K562 (cell line): Measurements from ENCODE around the gene PARD3. TPM values are rescaled to one million over a fixed set of nuclear protein-coding genes. Genes with fewer than 3 reads are reported as not detected.

Experiments used
- ATAC-seq: fragments of 200-7000 bp; cut with Tn5 transposase; 3 replicates; pipeline ENCODE4 v1.9.1; 2020; ENCODE audit warnings: moderate library complexity
- BruUV-seq: library from RNA; stranded (reverse); fragments of 400-500 nt; replicated peaks from 2 replicates; lab custom pipeline; 2021; lab: Mats Ljungman, UMichigan
- CTCF ChIA-PET: fragments of 300-600 bp; formaldehyde crosslinking; extraction: SDS; loops from one replicate; lab custom pipeline; 2021; ENCODE audit warnings: low intra/inter-chr PET ratio; lab: Yijun Ruan, JAX
- POLR2A ChIA-PET: fragments of 300-600, 350-650 bp; sonication (Branson Sonifier 250); formaldehyde crosslinking; extraction: SDS; loops from one replicate; lab custom pipeline; 2021; ENCODE audit warnings: antibody characterized with exemption, inconsistent platforms; lab: Yijun Ruan, JAX
- DNase-seq, 4 experiments: peaks; one replicate each; pipeline versions ENCODE4 v3.0.0 to v3.0.0-alpha.2; 2011 to 2018; ENCODE audit warnings: low spot score in 3 of 4, mixed read lengths in 3 of 4; ENCODE audit errors: extremely low read depth in 1 of 4
- FAIRE-seq: peaks from 2 replicates; lab custom pipeline; 2011; peaks lifted over from hg19 to GRCh38; lab: Jason Lieb, UNC
- H2AFZ ChIP-seq: 2 replicates; pipeline ENCODE4 v1.6.0; 2011; ENCODE audit warnings: low read depth, low read length, control low read depth, inconsistent platforms
- H3K27ac ChIP-seq: fragments of 200-600 bp; 3 replicates; pipeline ENCODE4 v1.8.0; 2011; ENCODE audit warnings: low read depth, mild to moderate bottlenecking, control low read depth, inconsistent platforms, low read length, moderate library complexity, mixed read lengths; ENCODE audit errors: extremely low read depth
- H3K27me3 ChIP-seq, 2 experiments: fragments of 300-600 bp in 1 of 2; 2 replicates in 1 of 2; 3 replicates in 1 of 2; pipeline versions ENCODE4 v1.6.0 to v1.8.0; 2011; ENCODE audit warnings: inconsistent platforms in 2 of 2, low read length in 2 of 2, mild to moderate bottlenecking in 1 of 2, mixed read lengths in 1 of 2, moderate library complexity in 1 of 2; ENCODE audit not compliant: control insufficient read depth in 2 of 2, insufficient read depth in 2 of 2
- H3K36me3 ChIP-seq: fragments of 300-600 bp; 3 replicates; pipeline ENCODE4 v1.8.0; 2011; ENCODE audit warnings: mild to moderate bottlenecking, low read length, inconsistent platforms; ENCODE audit not compliant: control insufficient read depth, insufficient read depth
- H3K4me1 ChIP-seq, 2 experiments: fragments of 200-600 bp in 1 of 2; replicated peaks in 1 of 2; 2 replicates in 1 of 2; 3 replicates in 1 of 2; pipeline versions ENCODE4 v1.5.1 to v1.8.0; 2011; ENCODE audit warnings: inconsistent platforms in 2 of 2, low read length in 2 of 2, mild to moderate bottlenecking in 1 of 2, mixed read lengths in 1 of 2, moderate library complexity in 1 of 2; ENCODE audit not compliant: control insufficient read depth in 2 of 2, insufficient read depth in 2 of 2
- H3K4me2 ChIP-seq: 2 replicates; pipeline ENCODE4 v1.6.1; 2011; ENCODE audit warnings: low read length, control low read depth, inconsistent platforms, mixed read lengths; ENCODE audit not compliant: insufficient read depth
- H3K4me3 ChIP-seq: fragments of 200-600 bp; sonication (generic), shearing (Covaris generic); 2 replicates; pipeline ENCODE4 v1.5.1; 2016; ENCODE audit warnings: control low read depth, inconsistent platforms
- H3K79me2 ChIP-seq: fragments of 200-600 bp; 3 replicates; pipeline ENCODE4 v1.8.0; 2011; ENCODE audit warnings: low read length, inconsistent platforms; ENCODE audit not compliant: control insufficient read depth, insufficient read depth
- H3K9ac ChIP-seq, 2 experiments: 2 replicates each; pipeline versions ENCODE4 v1.6.0 to v1.6.1; 2011; ENCODE audit warnings: low read depth in 2 of 2, low read length in 2 of 2, control low read depth in 1 of 2, inconsistent platforms in 1 of 2, mild to moderate bottlenecking in 1 of 2, mixed read lengths in 1 of 2; ENCODE audit not compliant: insufficient read depth in 1 of 2
- H3K9me1 ChIP-seq: one replicate; pipeline ENCODE4 v1.6.0; 2011; ENCODE audit warnings: inconsistent platforms, mild to moderate bottlenecking, low read length, moderate library complexity; ENCODE audit not compliant: control insufficient read depth, insufficient read depth
- H3K9me3 ChIP-seq: replicated peaks from 2 replicates; pipeline ENCODE4 v1.5.1; 2011; ENCODE audit warnings: low read depth, low read length, inconsistent platforms; ENCODE audit not compliant: control insufficient read depth, insufficient read depth
- H4K20me1 ChIP-seq: replicated peaks from 2 replicates; pipeline ENCODE4 v1.6.1; 2011; ENCODE audit warnings: low read length, inconsistent platforms, mixed read lengths; ENCODE audit not compliant: control insufficient read depth, insufficient read depth
- EHMT2 ChIP-seq: fragments of 450-650 bp; IDR thresholded peaks from 2 replicates; pipeline ENCODE4 v1.6.1; 2018; ENCODE audit warnings: antibody characterized with exemption
- PHF20 ChIP-seq: fragments of 450-650 bp; IDR thresholded peaks from 2 replicates; pipeline ENCODE4 v1.6.1; 2018; ENCODE audit not compliant: partially characterized antibody
- RBM25 ChIP-seq: fragments of 200-400 bp; formaldehyde crosslinking; IDR thresholded peaks from 2 replicates; pipeline ENCODE4 v1.6.1; 2018; ENCODE audit warnings: low read length, low read depth, moderate library complexity; ENCODE audit not compliant: severe bottlenecking
- VEZF1 ChIP-seq: fragments of 200-800 bp; sonication (Bioruptor generic); IDR thresholded peaks from 2 replicates; pipeline ENCODE4 v1.6.1; 2017; ENCODE audit warnings: missing genetic modification characterization, missing compliant biosample characterization
- ZNF224 ChIP-seq: sonication (generic); formaldehyde crosslinking; IDR thresholded peaks from 2 replicates; pipeline ENCODE4 v1.8.0; 2022; ENCODE audit warnings: mild to moderate bottlenecking, missing genetic modification reagents
- ZNF280B ChIP-seq: fragments of 250-450 bp; sonication (Bioruptor Pico); IDR thresholded peaks from 2 replicates; pipeline ENCODE4 v1.5.1; 2021; ENCODE audit warnings: mild to moderate bottlenecking
- ZNF507 ChIP-seq: conservative IDR thresholded peaks from 2 replicates; pipeline ENCODE4 v1.6.1; 2017; ENCODE audit warnings: missing genetic modification characterization, missing compliant biosample characterization
- ZNF830 ChIP-seq: fragments of 250-450 bp; sonication (Bioruptor Pico); IDR thresholded peaks from 2 replicates; pipeline ENCODE4 v1.5.0; 2021; ENCODE audit warnings: mild to moderate bottlenecking
- WGBS: fragments of 100-300 bp; shearing (Covaris generic); methylation state at CpG from one replicate; pipeline ENCODE4 v1.1.6; 2016; ENCODE audit warnings: low coverage, mixed read lengths; ENCODE audit not compliant: insufficient coverage; ENCODE audit errors: missing lambda C conversion rate; 5-methylcytosine and 5-hydroxymethylcytosine counted together
- in situ Hi-C: fragments of 300-500 bp; cut with MboI; formaldehyde crosslinking; loops from 4 replicates; pipeline ENCODE4 v1.15.0; 2018; ENCODE audit warnings: inconsistent platforms, mixed read lengths
- intact Hi-C: fragments of 100-400 bp; cut with micrococcal nuclease; formaldehyde crosslinking; loops from 2 replicates; pipeline ENCODE4 v1.14.2; 2022
- polyA plus RNA-seq, 8 experiments: library from polyadenylated mRNA; depleted of rRNA in 4 of 8; stranded (reverse) in 5 of 8; unstranded in 3 of 8; fragments of >200 nt; fragmentation: Nextera tagmentation in 2 of 8; fragmentation: Illumina TruSeq in 1 of 8; extraction: Ambion mirVana in 2 of 8; extraction: Trizol in 1 of 8; gene quantifications; 2 replicates each; pipeline versions ENCODE4 v1.2.1 to v1.2.3, GENCODE V29; 2011 to 2014; ENCODE audit warnings: inconsistent platforms in 1 of 8, missing spikeins in 1 of 8
- total RNA-seq, 7 experiments: library from RNA; depleted of rRNA in 6 of 7; stranded (reverse); fragments of >200 nt in 6 of 7; fragmentation: Illumina TruSeq in 2 of 7; extraction: Trizol in 2 of 7; gene quantifications; 2 replicates each; pipeline versions ENCODE4 v1.2.1 to v1.2.3, GENCODE V29; 2011 to 2021; ENCODE audit warnings: low replicate concordance in 1 of 7
- TF ChIP-seq, protein P1 (sequence below): fragments of 450-650 bp; formaldehyde crosslinking; IDR thresholded peaks from 2 replicates; pipeline ENCODE4 v1.4.0; 2020; ENCODE audit warnings: mild to moderate bottlenecking, mixed read lengths

Gene PARD3
- total and polyA plus RNA-seq, 9 of the 15 experiments (the other 6 are each of a cell fraction or from before 2014, with no cell fraction given) = 2.7 to 11.7 (median 7.7) TPM

DNA sequence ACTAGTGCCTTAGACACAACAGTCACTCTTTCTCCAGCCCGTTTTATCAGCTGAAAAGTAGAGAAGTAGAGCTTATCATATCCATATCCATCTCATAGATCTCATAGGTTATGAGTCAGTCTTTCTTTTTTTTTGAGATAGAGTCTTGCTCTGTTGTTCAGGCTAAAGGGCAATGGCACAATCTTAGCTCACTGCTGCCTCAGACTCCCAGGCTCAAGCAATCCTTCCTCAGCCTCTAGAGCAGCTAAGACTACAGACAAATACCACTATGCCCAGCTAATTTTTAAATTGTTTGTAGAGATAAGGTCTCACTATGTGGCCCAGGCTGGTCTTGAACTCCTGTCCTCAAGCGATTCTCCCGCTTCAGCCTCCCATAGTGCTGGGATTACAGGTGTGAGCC, 2.5 kb upstream of the PARD3 start:
- POLR2A ChIA-PET = no interaction called here
- BruUV-seq = no TSS peak
- CTCF ChIA-PET = no interaction called here

GRCh38 chr10:34817054-34817453, 2.0 kb upstream of the PARD3 start:
- ChIA-PET CTCF (no interaction called here), POLR2A (interaction anchor here (1.3 kb wide), 1 partner anchor 9 kb away, joined by 3 read pairs; no protein-coding TSS in a partner anchor)
- TF ChIP-seq VEZF1 (no peak), ZNF224 (CRISPR knock-in tag) (no peak), EHMT2 (no peak), ZNF280B (no peak), ZNF830 (CRISPR knock-in tag) (no peak), PHF20 (no peak)

More for the DNA sequence above, 2.5 kb upstream of the PARD3 start:
- H3K9ac ChIP-seq = no peak overlapping the region
- in situ Hi-C loops = no loop called here
- ATAC-seq = no peak
- H3K27me3 ChIP-seq = peaks cover 12 to 25% of the 10 kb centered on the region in 2 experiments
- no peaks in the 10 kb centered on the region; the same call in 2 of the 3 replicates for H3K79me2 ChIP-seq
- TF ChIP-seq RBM25 = no peak
- TF ChIP-seq, protein P1, sequence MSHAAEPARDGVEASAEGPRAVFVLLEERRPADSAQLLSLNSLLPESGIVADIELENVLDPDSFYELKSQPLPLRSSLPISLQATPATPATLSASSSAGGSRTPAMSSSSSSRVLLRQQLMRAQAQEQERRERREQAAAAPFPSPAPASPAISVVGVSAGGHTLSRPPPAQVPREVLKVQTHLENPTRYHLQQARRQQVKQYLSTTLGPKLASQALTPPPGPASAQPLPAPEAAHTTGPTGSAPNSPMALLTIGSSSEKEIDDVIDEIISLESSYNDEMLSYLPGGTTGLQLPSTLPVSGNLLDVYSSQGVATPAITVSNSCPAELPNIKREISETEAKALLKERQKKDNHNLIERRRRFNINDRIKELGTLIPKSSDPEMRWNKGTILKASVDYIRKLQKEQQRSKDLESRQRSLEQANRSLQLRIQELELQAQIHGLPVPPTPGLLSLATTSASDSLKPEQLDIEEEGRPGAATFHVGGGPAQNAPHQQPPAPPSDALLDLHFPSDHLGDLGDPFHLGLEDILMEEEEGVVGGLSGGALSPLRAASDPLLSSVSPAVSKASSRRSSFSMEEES (CRISPR knock-in tag) = no peak
- TF ChIP-seq ZNF507 (tag) = no peak
- TF ChIP-seq, all 486 proteins: peak for 0
- Histone ChIP-seq H3K9me1 (no peaks in the 10 kb centered on the region), H2AFZ (no peak overlapping the region), H3K4me1 (peaks cover 0 to 14% of the 10 kb centered on the region in 2 experiments; a peak in 3 of 5 replicates), H3K36me3 (no peaks in the 10 kb centered on the region), H3K9me3 (no peaks in the 10 kb centered on the region), H3K4me3 (no peak overlapping the region), H3K27ac (no peak overlapping the region), H3K4me2 (no peak overlapping the region), H4K20me1 (peaks cover 4% of the 10 kb centered on the region; the same call in 1 of the 2 replicates)
- intact Hi-C loops = no loop called here
- WGBS = 24% methylated on average over 3 of the region's 3 CpGs
- DNase-seq = no peak
- FAIRE-seq = no peak

More at GRCh38 chr10:34817054-34817453, 2.0 kb upstream of the PARD3 start:
- Histone ChIP-seq H3K9me3 (no peaks in the 10 kb centered on the region), H3K4me1 (peaks cover 0 to 14% of the 10 kb centered on the region in 2 experiments; a peak in 3 of 5 replicates), H2AFZ (no peak overlapping the region), H3K9me1 (no peaks in the 10 kb centered on the region), H3K36me3 (no peaks in the 10 kb centered on the region), H3K4me3 (no peak overlapping the region), H3K4me2 (no peak overlapping the region), H3K27ac (no peak overlapping the region), H3K9ac (no peak overlapping the region), H4K20me1 (peaks cover 4% of the 10 kb centered on the region; the same call in 1 of the 2 replicates), H3K27me3 (peaks cover 12 to 25% of the 10 kb centered on the region in 2 experiments), H3K79me2 (no peaks in the 10 kb centered on the region; the same call in 2 of the 3 replicates)
- intact Hi-C loops = no loop called here
- in situ Hi-C loops = no loop called here
- DNase-seq = no peak
- 64% methylated on average over 16 of the region's 16 CpGs for WGBS
- BruUV-seq = no TSS peak
- FAIRE-seq = no peak
- no peak for ATAC-seq
